GM15510 (cell line): ENCODE data around the gene SAMSN1.

Experiments
- POLR2A ChIP-seq: IDR thresholded peaks from 3 replicates; pipeline ENCODE4 v1.6.1; 2011; ENCODE audit warnings: borderline replicate concordance; ENCODE audit not compliant: insufficient read length; ENCODE audit errors: extremely low read depth

The SAMSN1 gene

DNA sequence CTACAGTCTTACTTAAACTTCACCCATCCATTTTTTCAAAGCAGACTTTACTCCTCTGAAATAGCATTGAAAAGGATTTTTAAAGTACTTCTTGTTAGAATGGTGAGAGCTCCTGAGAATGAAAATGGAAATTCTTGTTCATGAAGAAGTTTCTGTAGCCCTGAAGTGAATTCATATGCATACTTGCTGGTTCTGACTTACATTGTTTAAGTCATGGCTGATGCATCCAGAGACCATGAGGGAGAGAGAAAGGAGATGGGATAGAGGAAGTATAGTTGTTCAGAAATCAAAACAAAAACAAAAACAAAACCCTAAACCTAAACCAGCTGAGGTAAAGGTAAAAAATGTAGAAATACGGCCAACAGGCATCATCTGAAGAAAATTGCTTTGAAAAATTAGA is 27.1 kb upstream of the SAMSN1 start:
- no peak for TF ChIP-seq POLR2A

GRCh38 chr21:14572204-14572780 is 26.2 kb upstream of the SAMSN1 start:
- no peak for TF ChIP-seq POLR2A

DNA sequence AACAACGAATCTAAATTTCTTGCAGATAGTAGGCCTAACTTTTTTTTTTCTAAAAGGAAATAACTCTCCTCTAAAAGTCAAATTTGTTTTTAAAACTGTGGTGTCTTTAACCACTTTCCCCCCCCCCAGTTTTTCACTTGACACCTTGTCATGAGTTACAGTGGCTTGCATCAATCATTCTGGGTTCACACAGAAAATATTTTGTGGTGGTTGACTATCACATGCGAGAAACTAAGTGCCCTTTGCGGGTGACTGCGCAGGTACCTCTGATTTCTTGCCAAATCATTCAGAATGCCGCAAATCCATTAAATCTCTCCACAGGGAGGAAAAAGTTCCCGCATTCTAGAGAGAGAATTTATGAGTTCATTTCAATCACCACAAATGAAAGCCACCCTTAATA is 23.8 kb upstream of the SAMSN1 start:
- no peak for TF ChIP-seq POLR2A

DNA sequence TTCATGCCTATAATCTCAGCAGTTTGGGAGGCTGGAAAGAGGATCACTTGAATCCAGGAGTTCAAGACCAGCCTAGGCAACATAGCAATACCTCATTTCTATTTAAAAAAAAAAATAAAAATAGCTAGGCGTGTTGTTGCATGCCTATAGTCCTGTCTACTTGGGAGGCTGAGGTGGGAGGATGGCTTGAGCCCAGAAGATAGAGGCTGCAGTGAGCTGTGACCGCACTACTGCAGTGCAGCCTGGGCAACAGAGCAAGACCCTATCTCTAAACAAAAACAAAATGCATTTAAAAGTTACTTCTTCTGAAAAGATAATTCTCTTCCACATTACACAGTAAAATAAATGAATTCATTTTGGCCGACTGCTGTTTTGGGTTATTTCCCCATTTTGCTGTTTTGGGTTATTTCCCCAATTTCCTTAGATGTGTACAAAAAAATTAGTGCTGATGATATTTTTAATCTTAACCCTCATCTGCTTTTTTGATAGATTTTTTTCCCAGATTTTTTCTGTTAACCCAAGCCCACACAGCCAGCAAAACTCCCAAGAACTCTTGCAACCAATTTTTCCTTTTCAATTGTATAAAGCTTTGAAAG is 23.0 kb upstream of the SAMSN1 start:
- TF ChIP-seq POLR2A = no peak

GRCh38 chr21:14567331-14568279 is 21.5 kb upstream of the SAMSN1 start:
- TF ChIP-seq POLR2A = no peak

- TF ChIP-seq POLR2A = no peak
These were observed 20.8 kb upstream of the SAMSN1 start for GRCh38 chr21:14566894-14567293.

DNA sequence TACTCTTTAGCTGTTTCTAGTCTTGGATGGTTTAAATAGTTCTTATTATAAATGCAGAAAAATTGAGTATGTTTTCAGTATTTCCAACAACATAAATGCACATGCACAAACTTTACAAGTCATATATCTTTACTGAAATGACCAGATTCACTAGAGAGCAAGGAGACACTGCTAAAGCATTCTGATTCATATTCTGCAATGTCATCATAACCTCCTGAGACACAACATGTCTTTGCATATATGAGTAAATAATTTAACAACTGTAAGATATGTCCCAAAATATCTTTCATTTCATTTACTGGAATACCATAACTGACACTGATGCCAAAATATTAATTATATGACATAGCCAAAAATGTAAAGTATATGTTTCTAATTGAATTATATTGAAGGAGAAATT is 16.8 kb upstream of the SAMSN1 start:
- no peak for TF ChIP-seq POLR2A

GRCh38 chr21:14560555-14560954 is 14.4 kb upstream of the SAMSN1 start:
- TF ChIP-seq POLR2A = no peak

- TF ChIP-seq POLR2A = no peak
These were observed 14.0 kb upstream of the SAMSN1 start for GRCh38 chr21:14560139-14560538.

DNA sequence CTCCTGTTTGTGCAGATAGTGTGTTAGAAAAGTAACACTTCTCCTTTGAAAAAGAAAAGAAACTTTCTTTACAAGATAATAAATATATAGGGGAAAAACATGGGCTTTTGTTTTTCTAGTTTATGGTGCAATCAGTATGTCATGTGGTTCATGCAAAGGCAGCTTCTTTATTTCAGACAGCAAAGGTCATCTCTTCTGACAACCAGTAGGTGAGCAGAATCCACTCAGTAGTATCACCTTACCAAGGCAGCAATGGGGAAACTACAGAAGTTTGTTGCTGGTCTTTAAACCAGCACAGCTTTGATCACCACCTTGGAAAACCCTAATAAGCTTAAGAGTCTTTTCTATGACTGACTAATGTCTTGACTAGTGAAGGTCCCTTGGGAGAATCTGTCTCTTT is 13.0 kb upstream of the SAMSN1 start:
- no peak for TF ChIP-seq POLR2A

DNA sequence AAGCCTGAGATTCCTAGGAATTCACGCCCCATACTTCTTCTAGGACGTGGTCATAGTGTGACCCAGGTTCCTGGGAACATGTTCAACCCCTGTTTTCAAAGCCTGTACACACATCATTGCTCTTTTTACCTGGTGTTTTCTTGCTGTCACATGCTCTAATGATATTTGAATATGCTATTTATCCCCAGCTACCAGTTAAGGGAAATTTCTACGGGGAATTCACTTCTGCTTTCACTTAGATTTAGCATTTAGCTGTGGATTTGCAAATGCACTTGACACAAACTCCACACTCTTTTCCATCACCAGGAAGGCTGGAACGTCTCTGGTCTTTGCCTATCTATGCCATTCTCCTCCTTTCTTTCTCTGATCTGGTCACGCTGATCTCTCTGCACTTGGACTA is 11.3 kb upstream of the SAMSN1 start:
- no peak for TF ChIP-seq POLR2A

GRCh38 chr21:14554948-14555347 is 8.8 kb upstream of the SAMSN1 start:
- no peak for TF ChIP-seq POLR2A

DNA sequence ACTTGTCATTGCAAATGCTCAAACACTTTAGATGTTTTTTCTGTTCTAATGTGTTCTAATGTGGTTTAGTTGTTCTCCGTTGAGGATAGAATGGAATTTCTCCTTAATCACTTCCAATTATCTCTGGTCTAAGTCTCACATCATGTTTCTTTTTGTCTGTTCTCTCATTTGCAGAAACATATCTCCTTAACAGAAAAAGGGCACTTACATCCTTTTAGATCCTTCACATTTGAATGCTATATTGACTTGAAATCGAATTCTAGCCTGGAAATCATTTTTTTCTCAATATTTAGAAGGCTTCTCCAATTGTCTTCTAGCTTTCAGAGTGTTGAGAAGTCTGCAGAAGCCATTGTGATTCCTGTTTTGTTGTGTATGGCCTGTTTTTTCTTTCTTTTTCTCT is 7.3 kb upstream of the SAMSN1 start:
- no peak for TF ChIP-seq POLR2A

DNA sequence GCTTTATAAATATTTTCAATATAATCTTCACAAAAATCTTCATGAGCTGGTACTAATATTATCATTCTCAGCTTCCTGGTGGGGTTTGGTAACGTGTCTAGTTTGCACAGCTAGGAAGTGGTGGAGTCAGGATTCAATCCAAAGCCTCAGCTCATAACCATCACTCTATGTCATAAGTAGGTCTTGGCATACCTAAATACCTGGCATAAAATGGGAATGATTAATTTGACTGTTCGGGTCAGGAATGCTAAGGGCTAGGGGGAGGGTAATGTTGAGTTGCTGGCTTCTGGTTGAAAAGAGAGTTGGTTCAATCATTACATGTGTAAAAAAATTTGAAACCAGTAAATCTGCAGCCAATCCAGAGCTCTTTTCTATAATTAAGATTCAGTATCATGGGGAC is 5.6 kb upstream of the SAMSN1 start:
- TF ChIP-seq POLR2A = no peak

DNA sequence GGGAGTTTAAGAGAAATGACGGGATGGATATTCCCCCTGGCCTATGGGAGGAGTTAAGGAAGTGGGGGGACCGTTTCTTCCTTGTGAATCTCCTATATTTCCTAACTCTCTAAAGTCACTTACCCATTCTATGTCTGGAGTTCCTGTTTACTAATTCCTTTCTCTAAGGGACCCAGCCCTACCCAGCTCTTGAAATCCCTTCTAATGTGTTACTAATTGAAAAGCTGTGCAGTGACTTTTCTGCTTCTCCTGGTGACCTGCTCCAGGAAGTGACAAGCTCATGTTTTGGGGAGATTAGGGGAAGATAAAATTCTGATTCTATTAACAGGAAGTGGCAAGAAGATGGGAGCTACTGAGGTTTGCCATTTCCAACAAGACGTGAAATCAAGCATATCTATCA is 4.0 kb upstream of the SAMSN1 start:
- no peak for TF ChIP-seq POLR2A

DNA sequence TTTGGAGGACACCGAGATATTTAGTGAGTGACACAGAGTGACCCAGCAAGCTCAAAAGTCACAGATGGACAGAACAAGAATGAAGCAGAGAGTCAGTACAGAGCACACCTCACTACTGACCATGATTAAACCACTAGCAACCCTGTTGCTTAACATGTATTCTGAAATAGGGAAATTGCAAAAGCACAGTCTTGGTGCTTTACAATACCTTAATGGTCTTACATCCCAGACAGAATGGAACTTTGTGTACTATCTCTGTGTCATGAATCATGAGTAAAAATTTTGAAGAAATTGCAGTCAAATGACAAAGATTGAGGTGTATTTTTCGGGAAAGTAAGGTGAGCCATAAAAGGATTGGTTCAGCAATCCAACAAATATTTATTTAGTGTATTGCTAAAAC is 2.7 kb upstream of the SAMSN1 start:
- TF ChIP-seq POLR2A = no peak

DNA sequence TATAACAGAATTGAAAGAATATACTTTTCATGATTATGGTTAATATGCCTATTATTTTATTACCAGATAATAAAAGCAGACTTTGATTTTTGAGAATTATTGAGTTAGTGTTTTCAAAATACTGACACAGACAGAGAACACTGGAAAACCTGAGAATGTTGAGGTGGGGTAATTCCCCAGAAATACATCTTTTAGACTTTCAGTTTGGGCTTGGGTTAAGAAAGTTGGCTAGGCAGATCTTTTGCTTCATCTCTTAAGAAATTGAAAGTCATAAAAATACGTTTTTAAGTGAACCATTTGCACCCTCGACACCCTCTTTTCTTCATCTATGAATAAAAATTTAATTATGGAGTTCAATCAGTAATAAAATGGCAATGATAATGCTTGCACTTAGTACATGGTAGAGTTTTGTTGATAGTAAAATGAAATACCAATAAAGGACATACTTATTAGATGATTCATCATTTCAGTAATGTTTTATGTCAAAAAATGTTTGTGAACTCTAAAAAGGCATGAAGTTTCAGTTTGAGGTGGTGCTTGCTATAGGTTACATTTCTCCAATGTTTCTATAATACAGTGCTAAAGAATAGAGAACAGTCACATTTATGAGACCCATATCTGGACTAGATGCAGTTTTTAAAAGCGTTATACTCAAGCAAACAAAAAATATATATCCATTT is 1.9 kb upstream of the SAMSN1 start:
- no peak for TF ChIP-seq POLR2A
